NCI-H226 (cell line): Measurements from ENCODE around the gene DDX24.

ENCODE experiments used
- DNase-seq: peaks from one replicate; pipeline ENCODE4 v3.0.0-alpha.2; 2015

The DDX24 gene

GRCh38 chr14:94080621-94081385, at the start of gene DDX24, which contains the start of gene IFI27L1:
TSS of gene DDX24 (minus strand) at chr14:94081202. CDS start at chr14:94079742, 1,460 bp downstream.
TSS of gene IFI27L1 (plus strand) at chr14:94081310. CDS start at chr14:94096938, 15,628 bp downstream.
- DNase-seq: peak; percentile 90

GRCh38 chr14:94129758-94130414, 48.9 kb upstream of the DDX24 start:
- DNase-seq: peak; percentile 27

GRCh38 chr14:94129111-94129757, 48.2 kb upstream of the DDX24 start, which contains the start of gene IFI27L2:
TSS of gene IFI27L2 (minus strand) at chr14:94129604. CDS start at chr14:94129564, 40 bp downstream.
- DNase-seq: peak; percentile 70

- DNase-seq: no peak
Observed at GRCh38 chr14:94128216-94128839, 47.3 kb upstream of the DDX24 start.

- no peak for DNase-seq
Observed at GRCh38 chr14:94127330-94127729, 46.3 kb upstream of the DDX24 start.

GRCh38 chr14:94126800-94127199, 45.8 kb upstream of the DDX24 start:
- DNase-seq: no peak

- DNase-seq: no peak
Observed at GRCh38 chr14:94126419-94126677, 45.3 kb upstream of the DDX24 start.

GRCh38 chr14:94125659-94126418, 44.8 kb upstream of the DDX24 start:
- no peak for DNase-seq

- no peak for DNase-seq
Observed at GRCh38 chr14:94124582-94125377, 43.8 kb upstream of the DDX24 start.

- DNase-seq: no peak
Observed at GRCh38 chr14:94123868-94124267, 42.9 kb upstream of the DDX24 start.

- DNase-seq: no peak
Observed at GRCh38 chr14:94123296-94123695, 42.3 kb upstream of the DDX24 start.

GRCh38 chr14:94122438-94122837, 41.4 kb upstream of the DDX24 start:
- no peak for DNase-seq

- DNase-seq: no peak
Observed at GRCh38 chr14:94121485-94121884, 40.5 kb upstream of the DDX24 start.

GRCh38 chr14:94120667-94121340, 39.8 kb upstream of the DDX24 start:
- no peak for DNase-seq

GRCh38 chr14:94119071-94119470, 38.1 kb upstream of the DDX24 start:
- no peak for DNase-seq

GRCh38 chr14:94117856-94118255, 36.9 kb upstream of the DDX24 start:
- no peak for DNase-seq

GRCh38 chr14:94116701-94117100, 35.7 kb upstream of the DDX24 start:
- DNase-seq: no peak

- no peak for DNase-seq
Observed at GRCh38 chr14:94115631-94116030, 34.6 kb upstream of the DDX24 start.

GRCh38 chr14:94115058-94115591, 34.1 kb upstream of the DDX24 start:
- DNase-seq: no peak

- DNase-seq: no peak
Observed at GRCh38 chr14:94114589-94115057, 33.6 kb upstream of the DDX24 start.
